Right hindlimb (tissue), 1 donor: ENCODE data around the gene TP53I13.

Experiments used
- DNase-seq: peaks from one replicate; pipeline ENCODE4 v3.0.0-alpha.2; 2018

Gene TP53I13

DNA sequence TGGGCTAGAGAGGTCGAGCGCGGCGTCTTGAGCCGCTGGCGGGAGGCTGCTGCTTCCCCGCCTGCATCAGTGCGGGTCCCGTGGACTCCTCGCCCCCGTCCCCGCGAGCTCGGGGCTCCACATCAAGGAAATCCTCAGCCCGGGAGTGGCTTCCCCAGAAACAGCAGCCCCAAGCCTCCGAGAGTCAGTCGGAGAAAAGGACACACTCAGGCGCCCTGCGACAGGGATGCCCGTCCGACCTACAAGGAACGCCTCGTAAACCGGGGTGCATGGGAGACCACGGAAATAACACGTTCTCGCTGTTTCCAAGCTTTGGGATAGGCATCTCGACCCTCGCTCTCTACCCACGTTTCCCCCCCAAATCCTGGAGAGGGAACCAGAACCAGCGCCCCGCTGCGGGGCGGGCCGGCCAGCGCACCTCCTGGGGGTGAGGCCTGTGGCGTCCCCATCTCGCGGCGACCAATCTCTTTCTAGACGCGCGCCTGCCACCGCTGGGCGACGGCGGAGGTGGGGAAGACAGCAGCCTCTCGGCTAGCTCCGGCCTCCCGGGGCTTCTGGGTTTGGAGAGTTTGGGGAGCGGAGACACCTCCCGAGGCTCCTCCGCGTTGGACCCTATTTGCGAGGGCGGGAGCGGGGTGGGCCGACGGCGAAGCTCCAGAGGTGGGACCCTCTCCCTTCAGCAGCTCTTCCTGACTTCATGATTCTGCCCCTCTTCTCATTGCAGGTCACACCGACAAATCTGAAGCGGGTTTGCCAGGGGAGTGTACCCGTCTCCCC is 759 bp upstream of the TP53I13 start:
- peak; percentile 61 for DNase-seq

DNA sequence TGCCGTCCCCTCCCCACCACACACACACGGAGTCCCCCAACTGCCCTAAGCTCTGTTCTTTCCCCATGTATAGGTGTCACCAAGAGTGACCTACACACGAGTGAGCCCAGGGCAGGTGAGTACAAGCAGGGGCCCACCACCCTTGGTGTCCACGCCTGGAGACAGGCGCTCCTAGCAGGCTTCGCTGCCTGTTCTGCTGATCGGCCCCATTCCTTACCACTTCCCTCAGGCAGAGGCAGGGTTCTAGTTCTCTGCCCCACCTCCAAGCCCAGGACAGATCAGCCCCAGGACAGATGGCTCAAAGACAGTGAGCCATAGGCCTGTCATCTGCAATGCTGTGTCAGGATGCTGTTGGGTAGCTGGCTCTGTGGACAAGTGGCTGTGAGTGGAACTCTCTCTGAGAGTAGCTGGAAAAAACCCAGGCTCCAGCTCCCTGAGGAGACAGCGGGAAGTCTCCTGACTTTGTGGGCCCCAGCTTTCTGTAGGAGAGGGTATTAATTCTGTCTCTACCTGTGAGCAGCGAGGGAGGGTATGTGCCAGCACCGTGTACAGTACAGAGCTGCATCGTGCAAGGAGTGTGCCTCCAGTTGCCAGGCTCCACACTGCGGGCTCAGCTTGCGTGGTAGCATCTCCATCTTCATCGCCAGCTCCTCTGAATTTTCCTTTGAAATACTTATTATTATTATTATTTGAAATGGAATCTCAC is 897 bp downstream of the TP53I13 start:
- no peak for DNase-seq

DNA sequence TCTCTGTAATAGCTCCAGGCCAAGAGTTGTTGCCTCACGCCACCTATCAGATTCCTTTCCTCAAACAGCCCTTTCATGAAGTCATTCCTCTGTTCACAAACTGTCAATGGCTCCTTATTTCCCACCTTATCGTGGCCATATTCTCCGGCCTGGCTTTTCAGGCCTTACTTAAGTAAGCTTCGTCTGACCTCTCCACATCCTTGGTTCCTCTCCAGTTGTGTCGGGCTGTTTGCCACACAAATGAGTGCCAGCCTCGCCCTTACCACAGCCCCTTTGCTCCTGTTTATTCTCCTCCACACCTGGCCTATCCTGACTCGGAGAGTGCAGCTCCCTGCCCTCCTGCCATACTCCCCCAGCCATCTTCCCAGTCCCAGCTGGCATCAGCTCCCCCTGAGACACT is 2.0 kb downstream of the TP53I13 start:
- no peak for DNase-seq

DNA sequence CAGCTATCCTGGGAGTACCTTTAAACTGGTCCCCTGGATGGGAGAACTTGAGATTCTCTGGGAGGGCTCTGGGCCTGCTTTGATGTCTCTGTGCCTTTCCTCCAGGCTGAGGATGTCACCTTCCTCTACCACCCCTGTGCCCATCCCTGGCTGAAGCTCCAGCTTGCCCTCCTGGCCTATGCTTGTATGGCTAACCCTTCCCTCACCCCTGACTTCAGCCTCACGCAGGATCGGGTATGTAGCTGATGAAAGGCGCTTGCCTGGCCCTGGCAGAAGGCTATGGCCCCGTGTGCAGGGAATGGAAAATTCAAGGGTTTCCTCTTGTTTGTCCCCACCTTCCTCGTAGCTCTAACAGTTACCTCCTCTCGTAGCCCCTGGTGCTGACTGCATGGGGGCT is 3.0 kb downstream of the TP53I13 start:
- no peak for DNase-seq

DNA sequence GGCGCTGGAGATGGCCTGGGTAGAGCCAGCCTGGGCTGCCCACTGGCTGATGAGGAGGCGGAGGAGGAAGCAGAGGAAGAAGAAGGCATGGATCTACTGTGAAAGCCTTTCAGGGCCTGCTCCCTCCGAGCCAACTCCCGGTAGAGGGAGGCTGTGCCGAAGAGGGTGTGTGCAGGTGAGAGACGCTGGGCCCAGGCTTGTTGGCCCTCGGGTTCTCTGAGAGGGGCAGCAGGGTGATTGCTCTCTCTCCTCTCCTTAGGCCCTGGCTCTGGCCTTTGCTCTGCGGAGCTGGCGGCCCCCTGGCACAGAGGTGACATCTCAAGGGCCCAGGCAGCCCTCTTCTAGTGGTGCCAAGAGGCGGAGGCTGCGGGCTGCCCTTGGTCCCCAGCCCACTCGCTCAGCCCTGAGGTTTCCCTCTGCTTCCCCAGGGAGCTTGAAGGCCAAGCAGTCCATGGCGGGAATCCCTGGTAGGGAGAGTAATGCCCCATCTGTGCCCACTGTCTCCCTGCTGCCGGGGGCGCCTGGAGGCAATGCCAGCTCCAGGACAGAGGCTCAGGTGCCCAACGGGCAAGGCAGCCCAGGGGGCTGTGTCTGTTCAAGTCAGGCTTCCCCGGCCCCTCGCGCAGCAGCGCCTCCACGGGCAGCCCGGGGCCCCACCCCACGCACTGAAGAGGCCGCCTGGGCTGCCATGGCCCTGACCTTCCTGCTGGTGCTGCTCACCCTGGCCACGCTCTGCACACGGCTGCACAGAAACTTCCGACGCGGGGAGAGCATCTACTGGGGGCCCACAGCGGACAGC is 3.6 kb downstream of the TP53I13 start:
- peak; percentile 29 for DNase-seq

DNA sequence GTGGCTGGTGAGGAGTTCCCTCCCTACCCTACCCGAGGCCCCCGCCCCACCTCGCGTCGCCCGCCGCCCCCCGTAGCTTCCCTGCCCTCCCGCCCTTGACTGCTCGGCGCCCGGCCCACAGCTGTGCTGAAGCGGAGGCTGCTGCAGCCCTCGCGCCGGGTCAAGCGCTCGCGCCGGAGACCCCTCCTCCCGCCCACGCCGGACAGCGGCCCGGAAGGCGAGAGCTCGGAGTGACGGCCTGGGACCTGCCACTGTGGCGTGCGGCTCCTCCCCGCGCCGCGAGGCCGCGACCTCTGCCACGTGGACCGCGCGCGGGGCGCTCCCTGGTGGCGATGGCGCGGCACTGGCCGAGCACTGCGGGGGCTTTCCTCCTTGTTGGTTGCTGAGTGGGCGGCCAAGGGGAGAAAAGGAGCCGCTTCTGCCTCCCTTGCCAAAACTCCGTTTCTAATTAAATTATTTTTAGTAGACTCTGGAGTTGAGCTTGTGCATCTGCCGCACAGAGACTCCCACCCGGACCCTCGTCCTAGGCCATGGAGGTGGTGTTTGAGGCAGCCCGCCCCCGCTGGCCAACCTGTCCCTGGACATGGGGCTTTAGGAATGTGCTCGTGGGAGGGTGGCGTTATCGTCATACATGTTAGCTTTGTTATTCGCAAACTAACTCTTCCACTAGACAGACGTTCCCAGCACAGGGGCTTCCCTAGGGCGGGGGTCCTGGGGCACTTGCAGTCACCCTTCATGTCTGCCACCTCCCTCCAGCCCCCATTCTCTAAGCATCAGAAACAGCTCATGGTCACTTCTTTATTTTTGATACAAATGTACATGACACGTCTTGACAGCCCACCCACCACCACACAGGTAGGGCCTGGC is 4.4 kb downstream of the TP53I13 start:
- peak; percentile 83 for DNase-seq

DNA sequence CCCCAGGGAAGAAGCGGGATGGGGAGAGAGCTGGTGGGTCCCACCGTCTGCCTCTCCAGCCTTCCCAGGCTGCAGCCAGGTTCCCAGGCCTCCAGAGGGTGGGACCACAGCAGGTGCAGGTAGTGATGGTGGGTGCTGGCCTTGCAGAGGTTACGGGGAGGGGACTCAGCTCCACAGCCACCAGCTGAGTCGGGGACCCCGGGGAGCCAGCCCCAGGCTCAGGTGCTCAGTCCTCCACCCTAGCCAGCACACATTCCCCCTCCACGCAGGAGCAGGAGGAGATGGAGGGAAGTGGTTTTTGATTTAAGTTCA is 5.0 kb downstream of the TP53I13 start:
- DNase-seq: peak; percentile 31

DNA sequence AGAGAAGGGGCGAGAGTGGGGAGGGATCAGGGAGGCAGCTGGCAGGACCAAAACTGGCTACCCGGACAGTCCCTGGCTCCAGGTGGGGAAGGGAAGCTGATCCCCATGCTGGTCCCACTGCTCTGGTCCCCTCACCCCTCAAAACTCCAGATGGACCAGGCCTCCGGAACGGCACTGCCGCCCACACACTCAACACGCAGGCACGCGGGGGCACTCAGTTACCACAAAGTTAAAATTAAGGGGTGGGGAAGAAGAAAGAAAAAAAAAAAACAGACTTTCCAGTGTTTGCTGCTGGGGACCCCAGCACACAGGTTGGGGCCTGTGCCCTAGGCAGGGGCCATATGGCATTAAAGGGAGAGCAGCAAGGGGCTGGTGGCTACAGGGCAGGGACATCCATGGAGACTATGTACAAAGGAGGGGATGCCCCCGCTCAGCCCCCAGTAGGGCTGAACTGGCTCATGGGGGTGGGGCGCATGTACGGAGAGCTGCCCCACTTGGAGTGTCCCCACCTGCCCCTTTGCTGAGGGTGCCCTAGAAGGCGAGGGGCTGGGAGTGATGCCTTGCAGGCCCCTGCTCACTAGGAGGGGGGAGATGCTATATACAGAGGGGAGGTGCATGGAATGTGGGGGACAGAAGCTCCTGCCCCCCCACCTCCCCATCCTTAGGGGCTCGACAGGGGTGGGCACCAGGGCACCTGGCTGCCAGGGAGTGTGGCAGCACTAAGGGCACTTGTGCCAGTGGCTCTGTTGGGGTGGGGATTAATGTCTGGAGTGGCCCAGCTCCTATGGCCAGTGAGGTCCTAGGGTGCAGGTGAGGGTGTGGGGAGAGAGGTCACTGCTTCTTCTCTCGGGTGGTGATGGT is 5.6 kb downstream of the TP53I13 start:
- no peak for DNase-seq

DNA sequence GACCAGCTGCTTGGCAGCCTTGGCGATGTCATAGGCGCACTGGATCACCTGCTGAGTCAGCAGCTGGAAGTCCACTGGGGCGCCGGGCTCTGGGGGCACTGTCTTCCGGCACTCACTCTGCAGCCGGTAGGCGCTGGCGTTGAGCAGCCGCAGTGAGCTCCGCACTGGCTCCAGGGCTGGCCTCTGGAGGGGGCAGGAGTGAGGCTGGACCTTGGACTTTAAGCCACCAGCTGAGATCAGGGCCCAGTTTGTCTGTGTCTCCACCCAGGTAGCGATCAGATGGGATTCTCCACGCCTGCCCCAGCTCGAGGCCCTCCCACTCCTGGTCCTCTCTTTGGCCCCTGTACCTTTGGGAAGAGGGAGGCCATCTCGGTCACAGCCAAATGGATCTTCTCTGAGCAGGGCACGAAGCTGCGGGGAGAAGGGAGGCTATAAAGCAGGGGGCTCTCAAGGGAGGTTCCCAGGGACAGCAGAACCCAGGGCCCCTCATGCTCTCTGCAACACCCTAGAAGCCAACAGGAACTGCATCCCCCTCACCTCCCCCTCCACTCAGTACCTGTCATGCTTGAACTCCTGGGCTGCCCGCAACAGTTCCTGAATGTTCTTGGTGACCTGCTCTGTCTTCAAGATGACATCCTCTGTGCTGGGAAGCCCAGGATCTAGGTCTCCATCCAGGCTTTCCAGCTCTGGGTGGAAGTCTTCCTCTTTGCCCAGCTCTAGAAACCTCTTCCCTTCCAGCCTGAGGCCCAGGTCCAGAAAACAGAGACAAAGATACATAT is 6.4 kb downstream of the TP53I13 start:
- no peak for DNase-seq

DNA sequence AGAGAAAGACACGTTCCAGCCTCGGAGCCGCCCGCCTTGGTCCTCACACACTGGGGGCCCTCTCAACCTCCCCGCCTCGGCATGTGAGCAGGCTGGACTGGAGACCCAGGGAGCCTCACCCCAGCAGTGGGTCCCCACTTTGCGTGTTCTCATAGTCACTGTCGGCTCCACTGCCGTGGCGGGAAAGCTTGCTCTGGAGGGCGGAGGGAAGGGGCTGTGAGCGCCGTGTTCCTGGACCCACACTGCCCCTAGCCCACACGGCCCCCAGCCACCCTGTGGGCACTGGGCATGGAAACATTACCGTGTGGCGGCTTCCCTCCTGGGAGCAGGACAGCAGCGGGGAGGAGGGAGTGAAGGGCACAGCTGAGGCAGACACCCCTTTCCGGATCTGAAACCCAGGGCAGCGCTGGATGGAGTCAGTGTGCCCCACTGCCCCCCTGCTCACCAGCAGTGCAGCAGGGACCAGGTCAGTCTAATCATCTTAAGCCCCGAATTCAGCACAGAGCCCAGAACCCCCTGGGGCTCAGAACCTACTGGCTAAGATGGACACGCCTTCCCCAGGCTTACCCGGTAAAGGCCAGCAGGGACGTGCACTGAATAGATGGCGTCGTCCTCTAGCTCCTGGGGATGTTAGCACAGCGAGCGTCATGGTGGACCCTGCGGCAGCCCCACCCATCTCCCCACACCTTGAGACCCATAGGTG is 7.2 kb downstream of the TP53I13 start:
- DNase-seq: peak; percentile 16

DNA sequence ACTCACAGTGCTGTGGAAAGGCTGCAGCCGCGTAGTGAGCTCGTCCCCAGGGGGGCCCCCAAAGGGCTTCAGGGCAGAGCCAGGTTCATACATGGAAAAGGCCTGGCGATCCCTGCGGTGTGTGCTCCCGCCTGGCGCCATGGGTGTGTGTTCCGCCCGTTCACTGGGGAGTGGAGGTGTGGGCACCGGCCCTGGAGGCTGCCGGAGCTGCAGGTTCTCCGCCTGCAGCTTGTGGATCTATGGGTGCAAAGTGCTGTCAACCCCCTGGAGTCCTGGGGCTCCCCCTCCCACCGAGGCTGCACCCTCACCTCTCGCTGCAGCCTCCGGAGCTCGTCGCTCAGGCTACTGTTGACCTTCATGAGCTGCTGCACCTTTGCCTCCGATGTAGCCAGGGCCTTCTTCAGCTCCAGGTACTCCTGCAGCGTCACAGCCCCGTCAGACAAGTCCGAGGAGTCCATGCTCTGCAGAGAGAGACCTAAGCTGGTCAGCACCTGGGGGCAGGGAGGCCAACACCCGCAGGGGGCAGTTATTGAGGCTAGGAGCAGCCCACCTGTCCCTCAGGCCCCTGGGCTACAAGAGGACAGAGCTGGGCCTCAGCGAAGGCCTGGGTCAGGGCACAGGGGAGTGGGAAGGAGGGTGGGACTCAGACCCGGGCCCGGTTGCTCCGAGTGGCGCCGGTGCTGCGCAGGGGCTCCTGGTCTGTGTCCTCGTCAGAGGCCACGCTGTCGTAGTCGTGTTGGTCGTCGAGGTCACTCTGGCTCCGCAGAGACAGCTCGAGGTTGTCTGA is 7.9 kb downstream of the TP53I13 start:
- DNase-seq: peak; percentile 17

DNA sequence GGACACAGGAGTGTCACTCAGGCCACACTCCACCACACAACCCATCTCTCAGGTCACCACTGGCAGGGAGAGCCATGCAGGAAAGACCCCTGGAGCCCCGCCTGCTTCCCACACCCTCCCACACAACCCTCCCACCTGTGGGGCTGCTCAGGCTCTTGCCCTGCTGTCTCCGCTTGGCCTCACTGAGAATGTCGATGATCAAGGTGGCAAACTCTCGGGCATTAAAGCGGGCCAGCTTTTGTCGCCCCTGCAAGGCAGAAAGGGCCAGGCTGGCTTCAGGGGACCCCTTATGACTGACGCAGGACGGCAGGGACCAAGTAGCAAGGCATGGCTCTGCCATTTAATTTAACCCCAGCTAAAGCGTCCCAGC is 8.5 kb downstream of the TP53I13 start:
- DNase-seq: peak; percentile 18

DNA sequence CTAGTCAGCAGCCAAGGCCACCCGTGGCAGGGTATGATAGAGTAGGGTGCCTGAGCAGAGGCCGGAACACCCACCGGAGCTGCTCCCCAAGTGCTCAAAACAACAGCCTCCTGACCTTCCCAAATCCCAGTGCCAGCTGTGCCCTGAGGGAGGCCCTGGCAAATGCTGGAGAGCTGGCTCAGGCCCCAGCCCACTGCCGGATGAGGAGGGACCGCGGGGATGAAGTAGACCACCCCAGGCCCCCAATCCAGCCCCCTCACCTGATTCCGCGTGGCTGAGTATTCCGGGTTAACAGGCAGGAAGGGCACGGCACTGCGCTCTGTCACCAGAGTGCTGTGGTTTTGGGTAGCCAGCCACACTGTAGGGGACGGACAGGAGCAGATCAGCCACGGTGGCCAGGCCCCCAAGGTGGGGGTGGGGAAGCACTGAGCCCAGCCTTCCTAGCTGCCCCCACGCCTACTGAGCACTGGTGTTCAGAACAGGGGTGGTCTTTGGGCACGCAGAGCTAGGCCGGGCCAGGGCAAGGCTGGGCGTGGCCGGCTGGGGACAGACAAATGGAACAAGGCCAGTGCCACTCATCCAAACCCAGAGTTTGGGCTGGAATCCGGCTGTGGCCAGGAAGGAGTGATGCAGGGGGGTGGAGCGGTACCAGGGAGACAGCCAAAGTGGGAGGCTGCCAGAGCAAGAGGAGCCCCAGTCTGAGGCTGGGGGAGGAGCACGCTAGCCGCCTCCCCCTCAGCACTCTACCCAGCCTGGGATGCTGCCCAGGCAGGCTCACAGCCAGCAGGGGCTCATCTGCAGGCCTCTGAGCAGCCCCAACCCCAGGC is 9.1 kb downstream of the TP53I13 start:
- DNase-seq: peak; percentile 85

DNA sequence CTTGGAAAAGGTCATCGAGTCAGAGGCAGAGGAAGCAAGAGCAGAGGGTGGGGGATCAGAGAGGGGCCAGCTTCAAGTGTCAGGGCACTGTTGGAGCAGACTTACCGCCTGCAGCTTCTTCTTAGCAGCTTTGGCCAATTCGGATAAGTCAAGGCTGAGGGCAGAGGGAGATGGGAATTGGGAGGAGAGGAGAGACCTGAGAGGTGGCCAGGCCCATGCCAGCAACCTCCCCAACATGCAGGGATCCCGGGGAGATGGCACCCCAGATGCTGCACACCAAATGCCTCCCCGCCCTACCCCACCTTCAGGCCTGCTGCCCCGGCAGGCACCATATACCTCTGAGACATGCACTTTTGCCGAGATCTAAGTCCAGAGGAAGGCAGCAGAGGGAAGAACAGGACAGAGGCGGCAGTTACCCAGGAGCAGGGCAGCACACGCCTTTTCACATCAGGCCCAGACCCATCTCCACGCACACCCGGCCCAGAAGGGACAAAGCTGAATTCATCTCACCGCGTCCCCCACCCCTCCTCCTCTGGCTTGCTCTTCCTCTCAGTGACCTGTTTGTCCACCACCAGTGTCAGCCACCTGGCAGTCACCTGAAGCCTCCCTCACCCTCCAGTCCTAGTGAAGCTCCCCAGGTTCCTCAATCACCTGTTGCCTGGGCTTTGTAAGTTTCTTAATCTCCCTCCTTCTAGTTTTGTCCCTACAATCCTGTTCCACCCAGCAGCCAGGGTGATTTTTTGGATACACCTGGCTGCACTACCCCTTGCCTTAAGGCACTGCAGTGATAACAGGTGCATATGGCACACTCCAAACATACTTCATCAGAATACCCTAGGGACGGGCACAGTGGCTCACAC is 10.4 kb downstream of the TP53I13 start:
- DNase-seq: no peak

DNA sequence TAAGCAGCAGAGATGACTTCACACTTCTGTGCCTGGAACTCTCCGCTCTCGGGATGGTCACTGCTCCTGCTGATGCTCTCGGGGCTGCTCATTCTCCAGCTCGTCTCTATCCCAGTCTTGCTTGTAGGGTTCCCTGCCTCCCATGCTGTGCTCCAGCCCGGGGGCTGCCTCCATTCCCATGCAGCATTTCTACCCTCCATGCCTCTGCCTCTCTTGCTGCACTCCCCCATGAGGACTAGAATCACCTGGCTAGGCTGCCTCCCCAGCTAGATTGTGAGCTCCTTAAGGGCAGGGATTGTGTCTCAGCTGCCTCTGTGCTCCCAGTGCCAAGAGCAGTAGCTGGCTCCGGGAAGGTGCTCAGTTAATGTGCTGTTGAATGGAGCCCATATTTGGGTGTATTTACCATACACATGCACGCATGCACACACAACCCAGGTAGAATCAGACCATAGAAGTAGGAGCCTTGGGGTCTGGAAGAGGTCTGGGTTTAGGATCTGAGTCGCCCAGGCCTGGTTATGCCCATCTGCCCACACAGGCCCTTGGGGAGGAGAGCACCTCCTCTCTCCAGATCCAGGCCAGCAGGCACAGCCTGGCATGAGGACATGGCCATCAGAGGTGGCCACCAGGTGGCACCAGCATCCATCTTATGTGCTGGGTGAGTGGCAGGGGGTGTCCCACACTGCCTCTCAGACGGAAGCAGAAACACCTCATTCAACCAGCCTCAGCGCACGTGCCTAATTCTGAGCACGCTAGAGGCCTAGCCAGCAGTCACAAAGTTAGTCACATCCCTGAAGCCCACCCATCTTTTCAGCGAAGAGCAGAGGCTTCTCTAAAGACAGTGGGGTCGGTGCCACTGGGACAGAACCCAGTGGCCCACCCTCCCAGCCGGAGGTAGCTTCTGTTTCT is 11.6 kb downstream of the TP53I13 start:
- peak; percentile 84 for DNase-seq

DNA sequence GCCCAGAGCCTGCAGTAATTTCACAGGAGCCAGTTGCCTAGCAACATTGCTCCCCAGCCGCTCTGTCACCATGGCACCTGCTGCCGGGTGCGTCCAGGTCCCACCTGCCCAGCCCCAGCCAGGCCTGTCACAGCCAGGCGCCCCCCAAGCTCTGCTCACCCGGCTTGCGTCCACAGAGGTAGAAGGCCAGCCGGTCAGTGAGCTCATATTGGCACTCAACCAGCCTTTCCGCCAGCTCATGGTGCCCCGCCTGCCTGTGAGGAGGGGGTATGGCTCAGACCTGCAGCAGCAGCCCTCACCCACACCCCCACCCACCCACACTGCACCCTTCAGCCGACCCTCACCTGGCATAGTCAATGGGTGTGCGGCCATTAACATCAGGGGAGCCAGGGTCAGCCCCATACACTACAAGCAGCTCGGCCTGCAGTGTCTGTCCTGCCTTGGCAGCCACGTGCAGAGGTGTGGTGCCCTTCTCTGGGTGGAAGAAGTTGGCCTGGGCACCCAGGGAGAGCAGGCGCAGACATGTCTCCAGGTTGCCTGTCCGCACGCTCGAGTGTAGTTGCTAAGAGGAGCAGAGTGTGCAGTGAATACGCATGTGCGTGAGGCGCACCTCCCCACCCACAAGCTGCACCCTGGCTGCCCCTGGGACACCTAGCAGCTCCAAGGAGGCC is 13.2 kb downstream of the TP53I13 start:
- DNase-seq: peak; percentile 19
